GM18861 (cell line): ENCODE measurements around the gene NUP188.

Experiments
- ATAC-seq: cut with Tn5 transposase; IDR thresholded peaks from one replicate; pipeline ENCODE4 v1.9.1; 2021; ENCODE audit not compliant: unreplicated experiment

NUP188 gene

GRCh38 chr9:128913048-128913900, 34.2 kb upstream of the NUP188 start:
- ATAC-seq, result no peak

- no peak for ATAC-seq
Measured at GRCh38 chr9:128913995-128914772, 33.3 kb upstream of the NUP188 start.

- no peak for ATAC-seq
Measured at GRCh38 chr9:128916204-128916603, 31.3 kb upstream of the NUP188 start.

GRCh38 chr9:128916745-128917144, 30.8 kb upstream of the NUP188 start:
- ATAC-seq, result no peak

GRCh38 chr9:128917151-128917849, 30.2 kb upstream of the NUP188 start:
- no peak for ATAC-seq

GRCh38 chr9:128918921-128919320, 28.6 kb upstream of the NUP188 start:
- ATAC-seq, result no peak

- ATAC-seq, result no peak
Measured at GRCh38 chr9:128919402-128920089, 28.0 kb upstream of the NUP188 start.

- ATAC-seq, result no peak
Measured at GRCh38 chr9:128920381-128921058, 27.0 kb upstream of the NUP188 start, which contains the start of gene PHYHD1. TSS of gene PHYHD1 (plus strand) at chr9:128920982. CDS start at chr9:128922324, 1,342 bp downstream.

GRCh38 chr9:128921881-128922763, 25.4 kb upstream of the NUP188 start:
- ATAC-seq, result no peak

GRCh38 chr9:128923493-128923883, 24.0 kb upstream of the NUP188 start:
- ATAC-seq, result no peak

- ATAC-seq, result no peak
Measured at GRCh38 chr9:128927731-128928411, 19.6 kb upstream of the NUP188 start.

GRCh38 chr9:128928624-128929023, 18.9 kb upstream of the NUP188 start:
- ATAC-seq, result no peak

GRCh38 chr9:128929560-128929959, 17.9 kb upstream of the NUP188 start:
- no peak for ATAC-seq

GRCh38 chr9:128933731-128934130, 13.8 kb upstream of the NUP188 start:
- ATAC-seq, result no peak

GRCh38 chr9:128936171-128936865, 11.2 kb upstream of the NUP188 start:
- ATAC-seq, result no peak

- ATAC-seq, result no peak
Measured at GRCh38 chr9:128937310-128938165, 10.0 kb upstream of the NUP188 start.

GRCh38 chr9:128940271-128940921, 7.1 kb upstream of the NUP188 start:
- ATAC-seq, result no peak
